HG03196 (cell line): ENCODE measurements around the gene AGBL1.

Source experiments
- ATAC-seq: cut with Tn5 transposase; IDR thresholded peaks from one replicate; pipeline ENCODE4 v1.9.1; 2021; ENCODE audit not compliant: unreplicated experiment

The AGBL1 gene

GRCh38 chr15:86235667-86236066 is 156.0 kb downstream of the AGBL1 start:
- ATAC-seq: no peak

- no peak for ATAC-seq
These were observed 156.9 kb downstream of the AGBL1 start for GRCh38 chr15:86236356-86237110.

GRCh38 chr15:86237111-86237500 is 157.4 kb downstream of the AGBL1 start:
- no peak for ATAC-seq

- no peak for ATAC-seq
These were observed 167.7 kb downstream of the AGBL1 start for GRCh38 chr15:86247249-86247955.

GRCh38 chr15:86255247-86255646 is 175.6 kb downstream of the AGBL1 start:
- no peak for ATAC-seq

GRCh38 chr15:86256628-86257027 is 177.0 kb downstream of the AGBL1 start:
- no peak for ATAC-seq

GRCh38 chr15:86259589-86259988 is 179.9 kb downstream of the AGBL1 start:
- ATAC-seq: no peak

- ATAC-seq: no peak
These were observed 183.6 kb downstream of the AGBL1 start for GRCh38 chr15:86263230-86263629.

GRCh38 chr15:86266896-86267484 is 187.3 kb downstream of the AGBL1 start:
- no peak for ATAC-seq

- ATAC-seq: no peak
These were observed 188.2 kb downstream of the AGBL1 start for GRCh38 chr15:86267892-86268291.

GRCh38 chr15:86268558-86268957 is 188.9 kb downstream of the AGBL1 start:
- ATAC-seq: no peak

- no peak for ATAC-seq
These were observed 193.6 kb downstream of the AGBL1 start for GRCh38 chr15:86273309-86273708.

GRCh38 chr15:86275361-86275760 is 195.7 kb downstream of the AGBL1 start:
- no peak for ATAC-seq

GRCh38 chr15:86278586-86278985 is 198.9 kb downstream of the AGBL1 start:
- ATAC-seq: no peak

- ATAC-seq: no peak
These were observed 205.0 kb downstream of the AGBL1 start for GRCh38 chr15:86284635-86285034.

GRCh38 chr15:86295511-86295910 is 215.8 kb downstream of the AGBL1 start:
- no peak for ATAC-seq

- no peak for ATAC-seq
These were observed 217.1 kb downstream of the AGBL1 start for GRCh38 chr15:86296769-86297168.

GRCh38 chr15:86300390-86301125 is 220.9 kb downstream of the AGBL1 start:
- no peak for ATAC-seq

- no peak for ATAC-seq
These were observed 232.1 kb downstream of the AGBL1 start for GRCh38 chr15:86311568-86312280.

GRCh38 chr15:86312486-86312885 is 232.8 kb downstream of the AGBL1 start:
- ATAC-seq: no peak

GRCh38 chr15:86316216-86316615 is 236.5 kb downstream of the AGBL1 start:
- no peak for ATAC-seq
